GM19455 (cell line): ENCODE measurements around the gene ELMOD1.

ENCODE experiments used
- ATAC-seq: cut with Tn5 transposase; IDR thresholded peaks from one replicate; pipeline ENCODE4 v1.9.1; 2021; ENCODE audit not compliant: unreplicated experiment

ELMOD1 gene

GRCh38 chr11:107631931-107632330 lies 41.0 kb downstream of the ELMOD1 start:
- no peak for ATAC-seq

GRCh38 chr11:107646783-107647182 lies 55.8 kb downstream of the ELMOD1 start:
- no peak for ATAC-seq

GRCh38 chr11:107648242-107648641 lies 57.3 kb downstream of the ELMOD1 start:
- no peak for ATAC-seq

GRCh38 chr11:107651672-107652071 lies 60.7 kb downstream of the ELMOD1 start:
- ATAC-seq: no peak

GRCh38 chr11:107653076-107653475 lies 62.1 kb downstream of the ELMOD1 start:
- no peak for ATAC-seq

DNA sequence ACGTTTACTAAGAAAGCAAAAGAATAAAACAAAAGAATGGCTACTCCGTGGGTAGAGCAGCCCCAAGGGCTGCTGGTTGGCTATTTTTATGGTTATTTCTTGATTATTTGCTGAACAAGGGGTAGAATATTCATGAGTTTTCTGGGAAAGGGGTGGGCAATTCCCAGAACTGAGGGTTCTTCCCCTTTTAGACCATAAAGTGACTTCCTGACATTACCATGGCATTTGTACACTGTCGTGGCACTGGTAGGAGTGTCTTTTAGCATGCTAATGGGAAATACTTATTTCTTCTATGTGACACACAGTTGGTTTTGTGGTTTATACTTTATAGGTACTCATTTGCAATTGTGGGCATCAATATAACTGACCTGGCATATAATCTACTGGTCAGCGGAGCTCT lies 64.7 kb downstream of the ELMOD1 start:
- ATAC-seq: no peak

DNA sequence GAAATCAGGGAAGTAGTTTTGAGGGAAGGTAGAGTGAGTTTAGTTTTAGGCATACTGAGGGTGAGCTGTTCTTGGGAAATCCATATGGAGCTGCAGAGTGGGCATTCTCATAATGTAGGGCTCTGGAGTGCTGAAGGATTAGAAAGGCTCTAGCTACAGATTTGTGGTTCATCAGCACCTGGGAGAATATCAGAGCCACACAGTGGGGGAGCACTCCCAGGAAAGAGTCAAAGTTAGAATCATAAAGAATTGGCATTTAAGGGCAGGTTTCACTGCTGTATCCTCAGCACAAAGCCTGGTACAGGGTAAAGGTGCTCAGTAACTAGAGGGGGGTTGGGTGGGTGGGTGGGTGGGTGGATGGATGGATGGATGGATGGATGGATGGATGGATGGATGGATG lies 68.4 kb downstream of the ELMOD1 start:
- ATAC-seq: no peak

- ATAC-seq: no peak
These were observed 69.1 kb downstream of the ELMOD1 start for GRCh38 chr11:107660066-107660465.

GRCh38 chr11:107661656-107662055 lies 70.7 kb downstream of the ELMOD1 start:
- ATAC-seq: no peak

DNA sequence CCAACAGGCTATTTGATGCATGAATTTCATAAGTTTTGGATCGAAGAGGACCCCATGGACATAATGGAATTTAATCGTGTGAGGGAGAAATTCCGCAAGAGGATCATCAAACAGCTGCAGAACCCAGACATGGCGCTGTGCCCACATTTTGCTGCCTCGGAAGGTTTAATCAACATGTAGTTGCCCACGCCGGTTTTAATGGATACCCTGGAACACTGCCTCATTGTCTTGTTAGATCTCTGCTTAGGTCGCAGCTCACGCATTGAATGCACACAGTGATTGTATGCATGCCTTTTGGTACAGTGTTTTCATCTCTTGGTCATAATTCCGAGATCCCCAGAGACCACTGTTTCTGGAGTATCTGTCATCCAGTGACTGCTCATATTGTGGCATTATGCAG lies 74.1 kb downstream of the ELMOD1 start:
- ATAC-seq: no peak

- no peak for ATAC-seq
These were observed 76.1 kb downstream of the ELMOD1 start for GRCh38 chr11:107666911-107667613.

DNA sequence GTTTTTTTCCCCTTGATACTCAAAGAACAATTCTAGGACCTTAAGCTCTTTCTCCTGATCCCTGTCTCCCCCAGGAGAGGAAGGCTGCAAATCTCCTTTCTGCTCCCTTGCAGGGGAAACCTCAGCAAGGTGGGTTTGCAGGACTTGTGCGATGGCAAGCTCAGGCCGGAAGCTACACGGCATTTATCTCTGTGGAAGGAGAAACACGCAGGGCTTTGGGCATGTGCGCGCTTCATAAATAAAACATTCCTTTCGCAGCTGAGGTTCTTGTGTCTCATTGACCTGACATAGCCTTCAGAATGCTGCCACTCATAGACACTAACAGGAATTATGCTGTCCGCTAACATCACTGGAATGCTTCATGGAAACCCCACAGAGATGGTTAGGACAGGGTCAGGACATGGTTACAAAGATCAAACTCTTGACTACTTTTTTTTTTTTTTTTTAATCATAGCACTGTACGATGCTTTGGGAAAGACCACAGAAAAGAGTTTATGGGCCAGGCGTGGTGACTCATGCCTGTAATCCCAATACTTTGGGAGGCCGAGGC lies 78.3 kb downstream of the ELMOD1 start:
- ATAC-seq: no peak

GRCh38 chr11:107669893-107670601 lies 79.1 kb downstream of the ELMOD1 start:
- ATAC-seq: no peak

GRCh38 chr11:107675902-107676301 lies 85.0 kb downstream of the ELMOD1 start:
- ATAC-seq: no peak

GRCh38 chr11:107676336-107677057 lies 85.5 kb downstream of the ELMOD1 start:
- no peak for ATAC-seq

DNA sequence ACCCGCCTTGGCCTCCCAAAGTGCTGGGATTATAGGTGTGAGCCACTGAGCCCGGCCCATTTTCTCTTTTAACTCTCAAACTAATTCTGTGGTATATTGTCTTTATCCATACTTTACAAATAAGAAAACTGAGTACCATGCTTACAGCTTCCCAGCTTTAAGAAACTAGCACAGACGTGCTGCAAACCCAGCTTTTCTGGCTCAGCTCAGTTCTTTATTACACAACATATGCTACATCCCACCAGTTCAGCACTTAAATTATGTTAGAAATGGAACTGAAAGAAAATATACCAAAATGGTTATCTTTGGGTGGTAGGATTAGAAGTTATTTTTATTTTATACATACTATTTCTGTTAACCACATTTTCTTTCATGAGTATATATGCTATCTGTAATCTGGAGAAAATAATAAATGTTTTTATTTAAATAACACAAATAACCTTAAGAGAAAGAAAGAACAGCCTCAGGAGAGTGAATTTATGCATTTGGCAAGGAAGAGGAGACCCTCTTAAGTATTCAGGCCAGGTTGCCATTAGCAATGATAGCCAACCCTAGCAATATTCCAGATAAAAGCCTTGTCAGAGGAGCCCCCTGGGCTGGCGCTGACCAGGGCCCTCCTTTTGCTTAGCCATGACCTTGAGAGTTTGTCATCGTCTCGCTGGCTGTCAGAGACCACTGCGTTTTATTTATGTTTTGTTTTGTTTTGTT lies 87.1 kb downstream of the ELMOD1 start:
- ATAC-seq: no peak

DNA sequence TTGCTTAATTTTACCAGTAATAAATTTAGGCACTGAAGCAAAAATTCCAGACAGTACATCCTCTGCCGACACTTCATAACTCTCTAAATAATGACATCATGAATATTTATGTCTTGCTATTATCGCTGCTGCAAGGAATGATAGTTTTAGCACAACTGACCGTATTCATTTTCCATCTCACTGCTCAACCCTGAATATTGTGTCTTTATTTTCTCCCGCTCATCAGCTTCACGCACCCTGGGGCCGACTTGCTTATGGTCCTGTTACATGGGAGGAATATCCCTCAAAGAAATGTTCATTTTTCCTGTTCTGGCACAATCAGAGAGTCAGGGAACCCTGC lies 87.7 kb downstream of the ELMOD1 start:
- ATAC-seq: no peak

- ATAC-seq: no peak
These were observed 88.5 kb downstream of the ELMOD1 start for GRCh38 chr11:107679255-107680024.

DNA sequence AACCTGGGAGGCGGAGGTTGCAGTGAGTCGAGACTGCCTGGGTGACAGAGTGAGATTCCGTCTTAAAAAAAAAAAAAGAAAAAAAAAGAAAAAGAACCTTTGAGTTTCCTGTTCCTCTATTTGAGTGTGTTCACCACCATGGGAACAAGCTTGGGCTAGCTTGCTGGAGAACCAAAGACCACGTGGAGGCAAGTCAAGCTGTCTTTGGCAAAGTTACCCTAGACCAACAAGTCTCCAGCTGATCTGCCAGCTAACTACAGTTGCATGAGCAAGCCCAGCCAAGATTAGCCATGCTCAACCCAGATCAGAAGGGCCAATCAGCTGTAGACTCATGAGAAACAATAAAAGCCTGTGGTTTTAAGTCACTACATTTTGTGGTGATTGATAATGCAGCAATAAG lies 91.2 kb downstream of the ELMOD1 start:
- no peak for ATAC-seq

GRCh38 chr11:107682572-107682971 lies 91.6 kb downstream of the ELMOD1 start:
- no peak for ATAC-seq
